Measurements from ENCODE around the gene HPGDS.
A peak's percentile ranks its signal among the peaks of the same experiment; 100 is the strongest.
"Not testable (repeated sequence)": the region's sequence is repeated elsewhere in the genome, so short reads cannot be mapped to it uniquely, and the experiment has no call there.

The HPGDS gene

DNA sequence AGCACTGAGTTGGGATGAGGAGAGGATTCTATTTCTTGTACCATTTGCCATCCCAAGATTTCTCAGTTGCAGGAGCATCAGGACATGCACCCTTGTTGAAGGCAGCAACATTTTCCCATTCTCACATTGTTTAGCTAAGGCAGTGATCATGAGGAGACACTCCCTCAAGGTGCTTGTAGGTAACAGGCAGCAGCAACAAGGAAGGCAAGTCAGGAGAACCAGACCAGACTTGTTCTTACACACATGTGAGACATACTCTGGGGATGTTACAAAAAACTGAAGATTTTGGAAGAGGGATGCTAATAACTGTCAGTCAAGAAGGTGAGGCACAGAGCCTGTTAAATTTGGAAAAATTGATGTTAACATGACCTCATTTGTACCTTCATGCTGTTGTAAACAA, 15.5 kb upstream of the HPGDS start:
- no peak overlapping the region for H3K27ac ChIP-seq
- DNase-seq (ENCODE audit: low read depth, low spot score) = peak; percentile 8

DNA sequence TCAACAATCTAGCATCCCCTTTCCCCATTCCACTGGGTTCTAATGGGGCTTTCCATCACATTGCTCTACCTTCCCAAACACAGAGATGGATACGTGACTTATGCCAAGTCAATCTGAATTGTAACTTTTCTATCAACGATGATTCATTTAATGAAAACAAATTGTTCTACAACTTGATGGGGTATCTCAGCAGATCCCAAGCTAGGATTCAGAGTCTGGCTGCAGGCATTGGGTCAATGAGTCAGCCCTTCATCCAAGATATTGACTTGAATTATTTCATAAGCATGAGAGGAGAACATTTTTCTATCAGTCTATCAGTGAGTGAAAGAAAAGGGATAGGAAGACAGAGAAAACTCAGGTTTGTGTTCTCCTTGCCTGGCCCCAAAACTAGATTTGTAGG, 15.0 kb upstream of the HPGDS start:
- no peak overlapping the region for H3K27ac ChIP-seq
- no peak for DNase-seq (ENCODE audit: low read depth, low spot score)

DNA sequence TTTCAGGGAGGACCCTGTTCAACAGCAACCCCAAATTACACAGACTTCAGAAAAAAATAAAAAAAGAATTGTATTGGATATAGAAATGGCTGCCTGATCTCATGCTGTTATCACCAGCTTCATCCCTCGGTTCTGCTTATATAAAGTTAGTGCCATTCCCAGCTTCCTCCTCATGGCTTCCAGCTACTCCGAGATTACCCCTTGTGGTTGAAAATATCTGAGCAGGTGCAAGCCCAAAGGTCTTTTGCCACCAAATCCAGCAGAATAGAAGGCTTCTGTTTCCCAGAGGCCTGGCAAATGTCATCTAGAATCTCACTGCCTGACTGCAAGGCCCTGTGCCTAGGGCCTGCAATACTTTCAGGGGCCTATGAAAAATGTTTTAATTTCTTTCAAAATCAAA, 13.8 kb upstream of the HPGDS start:
- DNase-seq (ENCODE audit: low read depth, low spot score) = no peak
- no peak overlapping the region for H3K27ac ChIP-seq

DNA sequence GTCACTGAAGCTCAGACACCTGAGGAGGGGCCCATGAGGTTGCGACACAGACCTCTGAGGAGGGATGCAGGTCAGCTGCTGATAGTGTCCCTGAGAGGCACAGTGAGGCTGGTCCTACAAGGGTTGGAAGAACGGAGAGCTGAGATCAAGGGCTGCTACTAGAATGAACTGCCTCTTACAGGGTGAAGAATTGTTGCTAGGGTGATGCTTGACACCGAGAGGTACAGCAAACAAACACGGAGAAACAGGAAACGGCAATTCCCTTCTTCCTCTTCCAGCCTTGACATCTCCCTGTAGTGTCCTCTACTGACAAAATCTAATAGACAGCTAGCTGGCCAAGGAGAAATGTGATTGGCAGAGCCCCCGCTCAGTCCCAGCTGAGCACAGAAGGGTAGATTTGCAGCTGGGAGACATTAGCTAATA, 11.8 kb upstream of the HPGDS start:
- no peak overlapping the region for H3K27ac ChIP-seq
- DNase-seq (ENCODE audit: low read depth, low spot score) = no peak

DNA sequence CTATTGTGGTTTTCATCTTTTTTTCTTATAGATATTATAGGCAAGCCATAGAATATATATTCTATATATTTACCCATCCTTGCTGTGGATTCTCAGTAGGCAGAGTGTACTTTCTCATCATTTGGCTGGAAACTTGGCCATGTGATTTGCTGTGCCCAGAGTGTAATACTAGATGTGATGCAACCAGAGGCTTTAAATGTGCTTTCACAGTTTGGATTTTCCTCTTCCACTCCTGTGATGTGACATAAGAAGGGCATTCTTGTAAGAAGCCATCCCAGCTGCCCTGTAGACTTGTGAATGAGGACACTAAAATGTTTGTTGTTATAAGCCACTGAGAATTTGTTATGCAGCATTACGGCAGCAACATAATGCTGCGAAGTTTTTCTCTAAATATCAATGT, 10.4 kb upstream of the HPGDS start:
- H3K27ac ChIP-seq = no peak overlapping the region
- no peak for DNase-seq (ENCODE audit: low read depth, low spot score)

DNA sequence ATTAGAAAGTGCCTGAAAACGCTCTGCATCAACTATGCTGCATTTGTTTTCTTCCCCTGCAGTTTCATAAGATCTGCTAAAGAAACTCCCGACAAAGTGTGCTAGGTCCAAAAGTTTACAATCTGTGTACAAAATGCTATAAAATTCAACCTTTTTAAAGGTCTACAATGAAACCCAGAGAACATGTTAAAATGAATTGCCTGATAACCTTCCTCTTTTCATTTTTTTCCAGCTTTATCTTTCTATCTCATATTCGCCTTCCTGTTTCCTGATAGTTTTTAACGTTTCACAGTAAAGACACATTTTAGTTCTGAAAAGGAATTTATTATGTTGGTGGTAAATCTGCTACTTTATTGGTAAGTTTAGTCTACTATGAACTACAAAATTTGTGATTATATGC, 9.5 kb upstream of the HPGDS start:
- DNase-seq (ENCODE audit: low read depth, low spot score) = no peak
- no peak overlapping the region for H3K27ac ChIP-seq

DNA sequence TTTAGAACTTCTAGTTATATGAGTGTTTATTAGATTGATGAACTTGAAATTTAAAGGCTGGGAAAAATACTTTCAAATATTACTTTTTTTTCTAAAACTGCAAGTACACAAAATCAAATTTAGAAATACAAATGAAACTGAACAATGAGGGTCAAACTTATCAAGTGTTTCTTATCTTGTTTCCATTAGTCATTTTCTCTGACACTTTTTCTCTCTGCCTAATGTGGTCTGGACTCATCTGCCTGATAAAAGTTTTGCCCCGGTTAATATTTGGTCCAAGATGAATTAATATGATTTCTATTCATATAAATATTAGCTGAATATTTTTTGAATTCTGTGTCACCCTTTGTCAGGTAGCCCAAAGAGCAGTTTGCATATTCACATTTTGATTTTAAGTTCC, 8.7 kb upstream of the HPGDS start:
- no peak overlapping the region for H3K27ac ChIP-seq
- no peak for DNase-seq (ENCODE audit: low read depth, low spot score)

DNA sequence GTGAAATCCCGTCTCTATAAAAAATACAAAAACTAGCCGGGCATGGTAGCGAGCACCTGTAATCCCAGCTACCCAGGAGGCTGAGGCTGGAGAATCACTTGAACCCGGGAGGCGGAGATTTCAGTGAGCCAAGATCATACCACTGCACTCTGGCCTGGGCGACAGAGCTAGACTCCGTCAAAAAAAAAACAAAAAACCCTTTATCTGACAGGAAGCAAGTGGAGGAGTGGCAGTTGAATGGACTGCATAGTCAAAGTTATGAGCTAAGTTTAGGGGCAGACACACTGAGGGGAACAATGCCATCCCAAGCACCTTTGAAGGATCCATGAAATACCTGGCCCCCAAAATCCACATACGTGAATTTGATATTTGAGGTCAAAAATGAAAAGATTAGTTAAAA, 7.5 kb upstream of the HPGDS start:
- no peak overlapping the region for H3K27ac ChIP-seq
- DNase-seq (ENCODE audit: low read depth, low spot score) = no peak

DNA sequence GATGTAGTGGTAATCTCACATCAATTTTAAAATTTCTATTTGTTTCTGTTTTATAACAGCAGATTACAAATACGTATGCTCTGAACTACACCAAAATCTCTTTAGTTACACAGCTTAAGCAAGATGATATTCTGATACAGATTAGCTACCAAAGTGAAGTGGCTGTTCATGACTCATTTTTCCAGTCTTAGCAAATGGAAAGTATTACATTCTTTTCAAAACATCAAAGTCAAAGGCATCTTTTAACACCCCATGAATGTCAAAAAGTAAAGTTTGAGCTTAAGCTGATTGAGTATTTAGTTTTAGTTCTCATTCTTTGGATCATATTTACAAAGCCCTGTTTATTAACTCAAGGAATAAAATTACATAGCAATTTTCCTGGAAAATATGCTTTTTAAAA, 6.6 kb upstream of the HPGDS start:
- no peak overlapping the region for H3K27ac ChIP-seq
- DNase-seq (ENCODE audit: low read depth, low spot score) = no peak

DNA sequence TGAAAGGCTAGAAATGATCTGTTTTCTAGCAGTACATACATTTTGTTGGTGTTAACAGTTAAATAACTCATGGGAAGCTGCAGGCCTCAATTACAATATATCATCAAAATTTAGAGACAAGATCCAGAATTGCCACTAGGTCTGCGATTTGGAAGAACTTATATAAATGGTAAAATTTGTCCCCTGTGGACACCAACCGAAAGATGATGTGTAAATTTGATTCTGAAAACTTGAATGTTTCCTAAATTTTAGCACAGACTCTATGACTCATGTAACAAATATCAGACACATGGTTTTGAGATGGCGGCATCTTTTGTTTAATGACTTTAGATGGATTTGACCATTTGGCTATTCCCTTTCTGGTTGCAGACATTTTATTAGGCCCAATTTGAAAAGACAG, 6.0 kb upstream of the HPGDS start:
- no peak overlapping the region for H3K27ac ChIP-seq
- DNase-seq (ENCODE audit: low read depth, low spot score) = no peak

DNA sequence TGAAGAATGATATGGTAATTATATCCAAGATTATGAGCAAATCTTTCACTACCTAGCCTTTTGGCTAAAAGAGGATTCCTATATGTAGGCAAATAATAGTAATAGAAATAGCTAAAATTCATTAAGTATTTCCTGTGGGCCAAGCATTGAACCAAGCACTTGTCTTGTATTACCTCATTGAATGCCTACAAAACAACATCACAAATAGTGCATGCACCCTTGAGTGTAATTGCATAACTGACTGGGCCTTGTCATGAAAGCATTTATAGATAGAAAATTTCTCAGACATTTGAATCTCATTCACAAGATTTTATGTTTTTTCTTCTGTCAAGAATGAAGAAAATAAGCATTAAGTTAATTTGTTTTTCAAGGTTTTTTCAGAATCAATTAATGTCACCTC, 3.9 kb upstream of the HPGDS start:
- H3K27ac ChIP-seq = no peak overlapping the region
- no peak for DNase-seq (ENCODE audit: low read depth, low spot score)

DNA sequence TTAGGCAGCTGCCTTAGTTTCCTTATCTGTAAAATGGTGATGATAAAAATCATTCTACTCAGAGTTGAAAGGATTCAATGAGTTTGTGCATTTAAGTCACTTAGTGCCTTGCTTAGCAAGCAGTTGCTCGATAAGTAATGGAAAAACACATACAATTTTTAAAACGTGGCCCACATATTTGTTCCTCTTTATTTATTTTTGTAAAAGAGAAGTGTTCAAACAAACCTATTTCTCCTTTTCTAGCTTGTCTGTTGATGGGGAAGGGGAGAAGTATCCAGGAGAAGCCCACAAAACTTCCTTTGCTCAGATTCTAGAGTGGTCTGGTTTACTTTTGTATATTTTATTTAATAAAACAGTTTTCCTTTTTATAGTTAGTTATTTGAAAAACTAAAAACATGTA, 3.3 kb upstream of the HPGDS start:
- no peak for DNase-seq (ENCODE audit: low read depth, low spot score)
- no peak overlapping the region for H3K27ac ChIP-seq

DNA sequence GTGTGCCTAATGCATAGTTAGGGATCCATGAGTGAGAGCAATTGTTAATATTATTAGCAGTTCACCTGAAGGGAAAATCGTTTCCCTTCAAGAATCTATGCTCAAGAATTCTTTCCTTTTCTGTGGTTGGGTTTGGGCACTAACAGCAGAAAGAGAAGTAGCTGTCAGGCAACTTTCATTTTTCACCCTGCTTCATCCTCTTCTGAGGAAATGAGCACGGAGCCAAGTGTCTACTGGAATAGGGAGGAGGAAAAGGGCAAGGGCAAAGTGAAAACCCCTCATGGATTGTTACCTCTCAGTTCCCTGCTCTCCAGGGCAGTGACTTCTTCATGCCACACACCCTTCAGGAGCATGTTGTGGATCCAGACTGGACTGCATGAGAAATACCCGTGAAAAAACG, 2.6 kb upstream of the HPGDS start:
- no peak for DNase-seq (ENCODE audit: low read depth, low spot score)
- no peak overlapping the region for H3K27ac ChIP-seq

DNA sequence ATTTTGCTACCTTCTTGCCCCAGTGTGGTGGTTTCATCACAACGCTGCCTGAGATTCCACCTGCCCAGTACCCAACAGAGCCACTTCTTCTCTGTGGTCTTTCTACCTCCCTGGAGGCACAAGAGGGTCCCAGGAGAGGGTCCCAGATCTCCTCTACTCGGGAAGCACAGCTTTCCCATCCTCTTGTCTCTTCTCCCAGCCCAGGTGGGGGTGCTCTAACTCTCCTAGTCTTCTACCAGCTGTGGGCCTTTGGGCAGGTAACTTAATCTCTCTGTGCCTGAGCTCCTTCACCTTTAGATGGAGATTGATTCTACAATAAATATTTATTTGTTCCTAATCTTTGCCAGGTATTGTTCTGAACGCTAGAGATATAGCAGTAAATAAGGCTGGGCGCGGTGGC, 1.8 kb upstream of the HPGDS start:
- H3K27ac ChIP-seq = no peak overlapping the region
- DNase-seq (ENCODE audit: low read depth, low spot score) = no peak

DNA sequence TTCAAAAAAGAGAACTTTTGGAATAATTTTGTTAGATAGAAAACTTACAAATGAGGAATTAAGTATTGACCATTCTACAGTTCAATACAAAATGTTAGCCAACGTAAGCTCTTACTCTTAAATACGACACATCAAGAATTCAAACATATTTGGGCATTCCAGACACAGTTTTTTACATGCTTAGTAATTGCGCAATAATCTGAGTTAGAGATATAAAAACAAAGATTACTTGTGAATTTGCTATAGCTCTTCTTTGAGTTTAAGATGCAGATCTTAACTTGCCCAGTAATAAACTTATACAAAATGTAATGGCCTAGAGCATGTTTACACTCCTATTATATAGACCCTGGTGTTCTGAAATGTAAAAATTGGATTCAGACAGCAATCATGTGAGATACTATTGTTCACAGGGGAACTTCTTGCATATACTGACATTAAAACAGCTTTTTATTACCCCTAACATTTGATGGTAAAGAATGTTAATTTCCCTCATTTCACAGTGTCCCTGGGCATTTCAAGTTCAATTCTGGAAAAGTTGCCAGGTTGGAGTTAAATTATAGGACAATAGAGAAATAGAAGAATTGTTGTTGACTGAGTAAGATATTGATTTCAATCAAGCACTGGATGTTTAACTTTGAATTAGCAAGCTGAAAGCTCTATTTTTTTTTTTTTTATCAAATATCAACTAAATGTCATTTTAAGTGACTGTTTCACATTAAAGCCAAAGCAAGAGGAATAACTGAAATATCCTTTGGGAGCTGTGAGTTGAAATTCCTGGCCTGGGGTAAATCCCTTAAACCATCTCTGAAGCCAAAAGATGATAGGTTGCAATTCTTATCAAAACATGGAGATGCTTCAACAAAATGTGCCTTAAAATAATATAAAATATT, 910 bp downstream of the HPGDS start:
- no peak for DNase-seq (ENCODE audit: low read depth, low spot score)
- no peak overlapping the region for H3K27ac ChIP-seq

DNA sequence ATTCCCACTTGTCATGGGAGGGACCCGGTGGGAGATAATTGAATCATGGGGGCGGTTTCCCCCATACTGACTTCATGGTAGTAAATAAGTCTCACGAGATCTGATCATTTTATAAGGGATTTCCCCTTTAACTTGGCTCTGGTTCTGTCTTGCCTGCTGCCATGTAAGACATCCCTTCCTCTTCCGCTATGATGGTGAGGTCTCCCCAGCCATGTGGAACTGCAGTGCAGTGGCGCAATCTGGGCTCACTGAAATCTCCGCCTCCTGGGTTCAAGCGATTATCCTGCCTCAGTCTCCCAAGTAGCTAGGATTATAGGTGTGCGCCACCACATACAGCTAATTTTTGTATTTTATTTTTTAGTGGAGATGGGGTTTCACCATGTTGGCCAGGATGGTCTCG, 2.9 kb downstream of the HPGDS start:
- DNase-seq (ENCODE audit: low read depth, low spot score) = no peak
- no peak overlapping the region for H3K27ac ChIP-seq

DNA sequence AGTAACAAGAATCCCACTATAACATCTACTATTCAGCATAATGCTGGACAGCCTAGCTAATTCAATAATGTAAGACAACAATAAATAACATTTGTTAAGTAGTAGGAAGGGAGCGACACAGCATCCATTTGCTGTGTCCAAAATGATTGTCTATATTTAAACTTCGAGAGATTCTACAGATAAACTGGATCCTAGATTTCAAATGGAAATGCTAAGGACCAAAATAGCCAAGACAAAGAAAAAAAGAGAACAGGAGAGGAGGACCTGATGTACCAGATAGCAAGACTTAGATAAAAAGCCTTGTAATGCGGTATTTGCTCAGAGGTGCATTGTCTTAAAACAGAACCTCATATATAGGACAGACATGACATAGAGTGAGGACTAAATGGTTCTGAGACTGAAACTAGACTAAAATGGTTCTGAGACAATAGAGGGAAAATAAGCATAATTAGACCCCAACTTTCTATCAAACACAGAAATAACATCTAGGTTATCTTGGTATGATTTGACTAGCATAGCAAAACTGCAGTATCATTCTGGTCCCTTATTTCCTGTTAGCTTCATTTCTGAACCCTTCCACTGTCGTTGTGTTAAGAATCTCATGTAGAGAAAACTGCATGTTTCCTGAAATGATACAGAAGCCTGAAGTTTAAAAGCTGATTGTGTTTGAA, 3.8 kb downstream of the HPGDS start:
- DNase-seq (ENCODE audit: low read depth, low spot score) = no peak
- H3K27ac ChIP-seq = no peak overlapping the region

DNA sequence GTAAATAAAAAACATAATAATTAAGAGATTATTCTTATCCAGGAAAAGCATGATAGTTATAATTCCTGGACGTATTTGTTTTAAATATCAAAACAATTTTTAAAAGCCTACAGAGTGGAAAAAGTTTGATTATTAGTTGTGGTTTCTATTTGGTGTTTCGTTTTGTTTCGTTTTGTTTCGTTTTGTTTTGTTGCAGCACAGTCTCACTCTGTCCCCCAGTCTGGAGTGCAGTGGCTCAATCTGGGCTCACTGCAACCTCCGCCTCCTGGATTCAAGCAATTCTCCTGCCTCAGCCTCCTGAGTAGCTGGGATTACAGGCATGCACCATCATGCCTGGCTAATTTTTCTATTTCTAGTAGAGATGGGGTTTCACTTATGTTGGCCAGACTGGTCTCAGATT, 5.8 kb downstream of the HPGDS start:
- DNase-seq (ENCODE audit: low read depth, low spot score); H3K27ac ChIP-seq: not testable (repeated sequence)

DNA sequence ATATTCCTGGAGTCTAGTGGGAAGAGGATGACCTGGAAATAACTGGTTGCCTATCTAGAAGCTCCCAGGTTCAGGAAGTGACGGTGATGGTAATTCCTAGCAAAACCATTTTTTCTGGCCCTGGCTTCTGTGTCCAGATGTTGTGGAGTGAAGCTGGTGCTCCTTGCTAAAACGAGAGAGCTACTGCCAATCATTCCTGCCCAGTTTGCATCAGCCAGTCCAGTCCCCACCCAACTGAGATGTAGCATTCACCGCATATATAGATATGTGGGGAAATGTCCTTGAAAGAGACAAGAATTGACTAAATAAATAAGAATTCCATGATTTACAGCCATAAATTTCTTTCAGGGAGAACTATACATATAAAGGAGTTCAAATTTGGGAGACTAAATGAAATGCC, 6.3 kb downstream of the HPGDS start:
- DNase-seq (ENCODE audit: low read depth, low spot score) = no peak
- no peak overlapping the region for H3K27ac ChIP-seq

DNA sequence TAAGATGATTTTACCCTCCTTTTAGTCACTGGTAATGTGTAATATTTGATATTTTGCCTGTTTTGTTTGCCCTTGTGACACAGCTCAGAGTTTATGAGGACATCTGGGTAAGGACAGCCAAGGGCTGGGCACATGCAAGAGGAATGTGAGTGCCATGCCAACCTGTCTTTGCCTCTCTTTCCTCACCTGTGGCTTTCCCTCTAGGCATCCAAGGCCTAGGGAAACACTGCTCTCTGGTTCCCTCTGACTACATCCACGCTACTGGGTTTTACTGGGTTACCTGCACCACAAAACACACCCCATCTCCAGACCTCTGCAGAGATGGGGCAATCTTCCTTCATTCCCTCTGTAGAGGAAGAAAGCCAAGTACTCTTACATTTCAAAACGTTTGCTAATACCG, 7.7 kb downstream of the HPGDS start:
- DNase-seq (ENCODE audit: low read depth, low spot score) = peak; percentile 12
- H3K27ac ChIP-seq = no peak overlapping the region

DNA sequence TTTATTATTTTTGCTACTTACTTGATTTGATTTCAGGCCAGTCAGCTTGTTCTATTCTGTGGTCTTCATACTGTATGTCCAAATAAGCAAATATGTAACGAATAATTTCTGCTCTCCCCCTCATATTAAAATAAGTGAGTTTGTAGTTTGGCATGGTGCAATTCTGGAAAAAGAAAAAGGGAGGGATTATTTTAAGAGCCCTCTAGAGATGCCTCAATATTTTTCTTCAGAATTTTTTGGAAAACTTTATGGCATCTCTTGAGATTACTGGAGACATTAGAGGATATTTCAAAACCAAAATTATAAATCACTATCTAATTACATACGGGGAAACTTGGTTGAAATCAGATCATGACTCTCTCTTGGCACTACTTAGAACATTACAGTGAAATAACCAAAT, 8.2 kb downstream of the HPGDS start:
- no peak overlapping the region for H3K27ac ChIP-seq
- DNase-seq (ENCODE audit: low read depth, low spot score) = no peak

DNA sequence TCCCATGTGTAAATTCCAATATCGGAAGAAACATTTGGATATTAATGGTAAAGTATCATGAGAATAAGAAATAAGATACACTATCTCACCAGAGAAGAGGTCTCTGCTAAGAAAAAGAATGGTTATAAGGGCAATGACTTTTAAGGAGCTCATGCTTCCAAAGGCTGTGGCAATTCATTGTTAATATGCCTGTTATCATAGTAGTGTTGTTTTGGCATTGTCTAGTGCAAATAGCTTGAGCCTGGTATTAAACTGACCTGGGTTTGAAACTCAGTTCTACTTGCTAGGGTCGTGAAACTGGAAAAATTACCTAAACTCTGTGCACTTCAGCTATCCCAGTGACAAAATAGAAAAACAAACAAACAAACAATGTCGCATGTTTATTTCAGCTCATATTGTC, 8.8 kb downstream of the HPGDS start:
- no peak for DNase-seq (ENCODE audit: low read depth, low spot score)
- no peak overlapping the region for H3K27ac ChIP-seq

All from epithelial cell of prostate (primary cell).